HG03342 (cell line): Measurements from ENCODE around the gene TICAM2.

ENCODE experiments used
- ATAC-seq: cut with Tn5 transposase; IDR thresholded peaks from one replicate; pipeline ENCODE4 v1.9.1; 2021; ENCODE audit warnings: mild to moderate bottlenecking, moderate library complexity; ENCODE audit not compliant: unreplicated experiment

The TICAM2 gene

DNA sequence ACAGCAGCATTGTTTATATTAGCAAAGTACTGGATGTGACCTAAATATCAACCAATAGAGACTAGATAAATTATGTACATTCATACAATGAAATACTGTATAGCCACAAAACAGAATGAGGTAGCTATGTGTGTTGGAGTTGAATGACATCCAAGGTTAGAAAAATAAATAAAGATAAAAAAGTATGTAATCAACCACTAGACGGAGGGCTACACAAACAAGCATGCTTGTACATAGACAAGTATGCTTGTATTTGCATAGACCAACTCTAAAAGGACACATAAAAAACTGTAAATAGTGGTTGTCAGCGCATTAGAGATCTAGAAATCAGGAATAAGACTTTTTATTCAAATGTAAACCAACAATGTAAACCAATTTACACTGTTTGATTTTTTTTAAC, 60.7 kb downstream of the TICAM2 start:
- ATAC-seq = no peak

- ATAC-seq = no peak
Measured at GRCh38 chr5:115535479-115536035, 66.7 kb downstream of the TICAM2 start.

DNA sequence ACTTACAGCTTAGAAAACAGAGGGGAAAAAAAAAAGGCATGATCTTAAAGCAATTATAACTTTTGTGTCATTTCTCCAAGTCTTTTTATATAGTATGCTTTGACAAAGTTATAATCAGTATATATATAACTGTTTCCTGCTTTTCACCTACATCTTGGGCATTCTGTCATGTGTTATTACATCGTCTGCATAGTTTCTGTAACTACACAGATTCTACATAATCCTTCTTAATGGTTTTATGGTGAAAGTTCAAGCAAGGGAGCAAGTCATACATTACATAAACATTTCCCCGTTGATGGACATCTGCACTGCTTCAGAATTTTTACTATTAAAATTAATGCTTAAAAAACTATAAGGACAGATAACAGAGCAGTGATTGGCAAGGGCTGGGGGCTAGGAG, 69.8 kb downstream of the TICAM2 start:
- no peak for ATAC-seq

DNA sequence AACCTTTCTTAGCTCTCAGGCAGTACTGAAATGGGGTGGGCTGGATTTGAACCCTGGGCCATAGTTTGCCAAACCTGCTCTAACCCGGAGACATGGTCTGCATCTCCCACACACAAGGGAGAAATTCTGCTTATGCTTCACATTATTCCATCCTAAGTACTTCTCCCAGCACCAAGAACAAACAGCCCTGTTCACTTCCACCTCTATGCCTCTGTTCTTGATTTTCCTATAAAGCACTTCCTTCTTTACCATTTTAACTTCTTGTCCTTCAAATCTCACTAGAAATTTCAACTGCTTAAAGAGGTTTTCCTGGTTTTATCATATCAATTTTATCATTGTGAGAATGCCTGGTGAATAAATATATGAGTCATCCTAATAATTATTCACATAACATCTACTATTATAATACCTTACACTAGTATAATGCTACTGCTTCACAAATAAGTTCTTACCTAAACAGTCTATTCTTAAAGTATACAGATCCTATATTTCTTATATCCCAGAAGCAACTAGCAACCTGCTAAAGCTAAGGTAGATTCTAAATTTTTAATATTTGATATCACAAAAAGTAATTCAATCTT, 70.4 kb downstream of the TICAM2 start:
- no peak for ATAC-seq

- ATAC-seq = no peak
Measured at GRCh38 chr5:115531380-115531779, 70.9 kb downstream of the TICAM2 start.

DNA sequence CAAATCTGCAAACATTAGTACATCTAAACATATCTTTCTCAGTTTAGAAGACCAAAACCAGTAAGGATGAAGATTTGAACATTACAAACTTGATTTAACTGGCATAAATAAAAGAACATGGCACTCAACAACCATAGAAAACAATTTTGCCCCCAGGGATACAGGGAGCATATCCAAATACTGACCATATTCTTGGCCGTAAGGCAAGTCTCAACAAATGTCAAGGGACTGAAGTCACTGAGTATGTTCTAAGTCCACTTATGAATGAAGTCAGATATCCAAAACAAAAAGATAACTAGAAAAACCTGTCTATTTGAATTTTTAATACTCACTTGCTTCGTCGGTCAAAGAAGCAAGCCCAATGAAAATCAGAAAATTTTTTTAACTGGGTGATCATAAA, 71.9 kb downstream of the TICAM2 start:
- ATAC-seq = no peak
